ENCODE results near the gene BMAL2.

- TF ChIP-seq CTCF (IDR thresholded peaks at IDR 0.05) (no peak), EP300 (IDR thresholded peaks at IDR 0.05) (no peak), POLR2AphosphoS5 (IDR thresholded peaks at IDR 0.05) (no peak)
Observed at GRCh38 chr12:27382171-27382795, 49.6 kb downstream of the BMAL2 start.

All from sigmoid colon (tissue), 4 donors.